Measurements from ENCODE around the gene FJX1.
"Not testable (repeated sequence)": the region's sequence is repeated elsewhere in the genome, so short reads cannot be mapped to it uniquely, and the experiment has no call there.

FJX1 gene

GRCh38 chr11:35641964-35642363 lies 23.7 kb downstream of the FJX1 start:
- H3K27me3 ChIP-seq, result peaks cover 26% of the 10 kb centered on the region
- H3K4me3 ChIP-seq (ENCODE audit: low read depth in 1 of 2, low read length in 1 of 2), result no peak overlapping the region
- TF ChIP-seq, protein P1, sequence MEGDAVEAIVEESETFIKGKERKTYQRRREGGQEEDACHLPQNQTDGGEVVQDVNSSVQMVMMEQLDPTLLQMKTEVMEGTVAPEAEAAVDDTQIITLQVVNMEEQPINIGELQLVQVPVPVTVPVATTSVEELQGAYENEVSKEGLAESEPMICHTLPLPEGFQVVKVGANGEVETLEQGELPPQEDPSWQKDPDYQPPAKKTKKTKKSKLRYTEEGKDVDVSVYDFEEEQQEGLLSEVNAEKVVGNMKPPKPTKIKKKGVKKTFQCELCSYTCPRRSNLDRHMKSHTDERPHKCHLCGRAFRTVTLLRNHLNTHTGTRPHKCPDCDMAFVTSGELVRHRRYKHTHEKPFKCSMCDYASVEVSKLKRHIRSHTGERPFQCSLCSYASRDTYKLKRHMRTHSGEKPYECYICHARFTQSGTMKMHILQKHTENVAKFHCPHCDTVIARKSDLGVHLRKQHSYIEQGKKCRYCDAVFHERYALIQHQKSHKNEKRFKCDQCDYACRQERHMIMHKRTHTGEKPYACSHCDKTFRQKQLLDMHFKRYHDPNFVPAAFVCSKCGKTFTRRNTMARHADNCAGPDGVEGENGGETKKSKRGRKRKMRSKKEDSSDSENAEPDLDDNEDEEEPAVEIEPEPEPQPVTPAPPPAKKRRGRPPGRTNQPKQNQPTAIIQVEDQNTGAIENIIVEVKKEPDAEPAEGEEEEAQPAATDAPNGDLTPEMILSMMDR (IDR thresholded peaks at IDR 0.05), result no peak
- no peak overlapping the region for H3K27ac ChIP-seq
- H3K9me3 ChIP-seq, result no peaks in the 10 kb centered on the region
- no peaks in the 10 kb centered on the region for H3K4me1 ChIP-seq (ENCODE audit: control insufficient read depth in 1 of 2, insufficient read depth in 1 of 2, low read depth in 1 of 2, low read length in 1 of 2)
- no peaks in the 10 kb centered on the region for H3K36me3 ChIP-seq

- no peak overlapping the region for H3K27ac ChIP-seq
- no peaks in the 10 kb centered on the region for H3K36me3 ChIP-seq
- H3K9me3 ChIP-seq, result no peaks in the 10 kb centered on the region
- TF ChIP-seq, protein P1 (IDR thresholded peaks at IDR 0.05), result no peak
- peaks cover 23% of the 10 kb centered on the region for H3K27me3 ChIP-seq
- H3K4me1 ChIP-seq (ENCODE audit: control insufficient read depth in 1 of 2, insufficient read depth in 1 of 2, low read depth in 1 of 2, low read length in 1 of 2), result no peaks in the 10 kb centered on the region
- H3K4me3 ChIP-seq (ENCODE audit: low read depth in 1 of 2, low read length in 1 of 2), result no peak overlapping the region
These were observed 29.3 kb downstream of the FJX1 start for GRCh38 chr11:35647421-35648093.

DNA sequence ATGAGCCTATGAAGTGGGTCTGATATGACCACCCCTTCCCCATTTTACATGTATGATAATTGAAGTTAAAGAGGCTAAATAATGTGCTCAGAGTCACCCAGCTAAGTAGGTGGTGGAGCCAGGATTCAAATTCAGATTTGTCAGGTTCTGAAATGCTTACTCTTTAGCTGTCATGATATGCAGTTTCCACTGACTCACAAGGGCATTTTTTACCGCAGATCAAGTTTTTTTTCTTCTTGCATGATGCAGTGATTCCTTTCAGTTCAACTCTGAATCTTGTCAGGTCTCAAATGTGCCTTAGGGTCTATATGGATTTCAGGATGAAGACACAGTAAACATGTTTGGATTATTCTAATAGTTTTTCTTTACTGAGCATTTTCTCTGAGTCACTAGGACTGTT lies 31.7 kb downstream of the FJX1 start:
- TF ChIP-seq, protein P1 (IDR thresholded peaks at IDR 0.05), result no peak
- Histone ChIP-seq H3K4me1 (ENCODE audit: control insufficient read depth in 1 of 2, insufficient read depth in 1 of 2, low read depth in 1 of 2, low read length in 1 of 2) (no peaks in the 10 kb centered on the region), H3K27ac (no peak overlapping the region), H3K4me3 (ENCODE audit: low read depth in 1 of 2, low read length in 1 of 2) (no peak overlapping the region), H3K27me3 (peaks cover 36% of the 10 kb centered on the region), H3K9me3 (no peaks in the 10 kb centered on the region), H3K36me3 (no peaks in the 10 kb centered on the region)

GRCh38 chr11:35650467-35650866 lies 32.2 kb downstream of the FJX1 start:
- Histone ChIP-seq H3K4me3 (ENCODE audit: low read depth in 1 of 2, low read length in 1 of 2) (no peak overlapping the region), H3K36me3 (no peaks in the 10 kb centered on the region), H3K27ac (no peak overlapping the region), H3K27me3 (peaks cover 36% of the 10 kb centered on the region), H3K4me1 (ENCODE audit: control insufficient read depth in 1 of 2, insufficient read depth in 1 of 2, low read depth in 1 of 2, low read length in 1 of 2) (no peaks in the 10 kb centered on the region), H3K9me3 (no peaks in the 10 kb centered on the region)
- TF ChIP-seq, protein P1 (IDR thresholded peaks at IDR 0.05), result no peak

- Histone ChIP-seq H3K27ac (no peak overlapping the region), H3K27me3 (peaks cover 39% of the 10 kb centered on the region), H3K36me3 (no peaks in the 10 kb centered on the region), H3K9me3 (no peaks in the 10 kb centered on the region), H3K4me1 (ENCODE audit: control insufficient read depth in 1 of 2, insufficient read depth in 1 of 2, low read depth in 1 of 2, low read length in 1 of 2) (no peaks in the 10 kb centered on the region), H3K4me3 (ENCODE audit: low read depth in 1 of 2, low read length in 1 of 2) (no peak overlapping the region)
- TF ChIP-seq, protein P1 (IDR thresholded peaks at IDR 0.05), result no peak
These were observed 33.0 kb downstream of the FJX1 start for GRCh38 chr11:35651263-35651662.

DNA sequence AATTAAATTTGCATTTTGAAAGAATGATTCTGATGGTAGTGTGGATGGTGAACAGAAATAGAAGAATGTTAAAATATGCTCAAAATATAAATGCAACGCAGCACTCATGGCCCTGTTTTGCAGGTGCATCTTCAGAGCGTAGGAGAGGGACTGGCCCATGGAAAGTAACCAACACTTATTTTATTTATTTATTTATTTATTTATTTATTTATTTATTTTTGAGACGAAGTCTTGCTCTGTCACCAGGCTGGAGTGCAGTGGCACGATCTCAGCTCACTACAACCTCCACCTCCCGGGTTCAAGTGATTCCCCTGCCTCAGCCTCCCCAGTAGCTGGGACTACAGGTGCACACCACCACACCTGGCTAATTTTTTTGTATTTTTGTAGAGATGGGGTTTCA lies 34.5 kb downstream of the FJX1 start:
- not testable (repeated sequence) for H3K9me3 ChIP-seq; H3K36me3 ChIP-seq; H3K4me1 ChIP-seq (ENCODE audit: control insufficient read depth in 1 of 2, insufficient read depth in 1 of 2, low read depth in 1 of 2, low read length in 1 of 2); H3K27ac ChIP-seq; H3K4me3 ChIP-seq (ENCODE audit: low read depth in 1 of 2, low read length in 1 of 2)
- H3K27me3 ChIP-seq, result peaks cover 46% of the 10 kb centered on the region

All from neutrophil (primary cell).